HepG2 (cell line): ENCODE measurements around the gene MTF1. TPM values are rescaled to one million over a fixed set of nuclear protein-coding genes. Genes with fewer than 3 reads are reported as not detected.

Experiments used
- ATAC-seq: fragments of 200-7000 bp; cut with Tn5 transposase; 3 replicates; pipeline ENCODE4 v1.9.1; 2020; ENCODE audit warnings: mild to moderate bottlenecking, moderate library complexity
- BruUV-seq: library from RNA; stranded (reverse); fragments of 400-500 nt; replicated peaks from 2 replicates; lab custom pipeline; 2021; lab: Mats Ljungman, UMichigan
- CTCF ChIA-PET: fragments of 300-600 bp; formaldehyde crosslinking; extraction: SDS; loops from one replicate; lab custom pipeline; 2021; ENCODE audit warnings: low total read pairs, inconsistent platforms, low intra/inter-chr PET ratio; lab: Yijun Ruan, JAX
- POLR2A ChIA-PET: fragments of 350-600 bp; sonication (Branson Sonifier 250); formaldehyde crosslinking; loops from one replicate; lab custom pipeline; 2020; ENCODE audit warnings: antibody characterized with exemption, inconsistent platforms; lab: Yijun Ruan, JAX
- DNase-seq: peaks from one replicate; pipeline ENCODE4 v3.0.0-alpha.2; 2015; ENCODE audit warnings: low spot score
- FAIRE-seq: peaks from 3 replicates; lab custom pipeline; 2011; peaks lifted over from hg19 to GRCh38; lab: Jason Lieb, UNC
- H2AFZ ChIP-seq: one replicate; pipeline ENCODE4 v1.6.1; 2011; ENCODE audit warnings: low read length, inconsistent platforms
- H3K27ac ChIP-seq: fragments of 300-600 bp; 3 replicates; pipeline ENCODE4 v1.8.0; 2011; ENCODE audit warnings: mixed run types, mild to moderate bottlenecking, mixed read lengths, low read length, inconsistent platforms; ENCODE audit not compliant: insufficient read depth; ENCODE audit errors: extremely low read length
- H3K27me3 ChIP-seq, 2 experiments: fragments of 200-600 bp in 1 of 2; 2 replicates in 1 of 2; 3 replicates in 1 of 2; pipeline versions ENCODE4 v1.6.0 to v1.8.0; 2011; ENCODE audit warnings: low read length in 2 of 2, mild to moderate bottlenecking in 2 of 2, moderate library complexity in 2 of 2, inconsistent platforms in 1 of 2; ENCODE audit not compliant: insufficient read depth in 2 of 2, control insufficient read depth in 1 of 2
- H3K36me3 ChIP-seq, 2 experiments: fragments of 200-600 bp in 1 of 2; replicated peaks in 1 of 2; 2 replicates in 1 of 2; 3 replicates in 1 of 2; pipeline versions ENCODE4 v1.5.1 to v1.8.0; 2011; ENCODE audit warnings: low read length in 2 of 2, inconsistent platforms in 1 of 2; ENCODE audit not compliant: insufficient read depth in 2 of 2, control insufficient read depth in 1 of 2
- H3K4me1 ChIP-seq: 2 replicates; pipeline ENCODE4 v1.5.1; 2012; ENCODE audit warnings: low read length, inconsistent platforms; ENCODE audit not compliant: insufficient read depth
- H3K4me2 ChIP-seq: 2 replicates; pipeline ENCODE4 v1.6.0; 2011; ENCODE audit warnings: low read depth, low read length, inconsistent platforms
- H3K4me3 ChIP-seq, 3 experiments: fragments of 200-600 bp in 1 of 3; sonication (generic), shearing (Covaris generic) in 1 of 3; replicated peaks in 1 of 3; 2 replicates each; pipeline ENCODE4 v1.5.1; 2011 to 2016; ENCODE audit warnings: low read length in 3 of 3, inconsistent platforms in 2 of 3, low read depth in 2 of 3, mild to moderate bottlenecking in 2 of 3, control low read depth in 1 of 3, mixed read lengths in 1 of 3; ENCODE audit not compliant: insufficient read depth in 1 of 3
- H3K79me2 ChIP-seq: one replicate; pipeline ENCODE4 v1.6.1; 2011; ENCODE audit warnings: low read length, inconsistent platforms; ENCODE audit not compliant: insufficient read depth
- H3K9ac ChIP-seq: 2 replicates; pipeline ENCODE4 v1.6.0; 2011; ENCODE audit warnings: mild to moderate bottlenecking, low read depth, low read length, inconsistent platforms; ENCODE audit not compliant: insufficient read depth
- H3K9me3 ChIP-seq: 2 replicates; pipeline ENCODE4 v1.5.1; 2012; ENCODE audit warnings: mild to moderate bottlenecking, low read length
- H4K20me1 ChIP-seq: 2 replicates; pipeline ENCODE4 v1.6.0; 2011; ENCODE audit warnings: inconsistent platforms, mild to moderate bottlenecking, low read length, moderate library complexity; ENCODE audit not compliant: insufficient read depth
- ARHGAP35 ChIP-seq: sonication (generic); formaldehyde crosslinking; IDR thresholded peaks from 2 replicates; pipeline ENCODE4 v1.9.0; 2022; ENCODE audit warnings: mild to moderate bottlenecking, inconsistent platforms, moderate library complexity, missing genetic modification reagents, borderline replicate concordance
- IRX3 ChIP-seq: sonication (generic); formaldehyde crosslinking; IDR thresholded peaks from 2 replicates; pipeline ENCODE4 v1.8.1; 2023; ENCODE audit warnings: mild to moderate bottlenecking, low read depth, missing genetic modification reagents, borderline replicate concordance
- NR2C2 ChIP-seq: sonication (generic); formaldehyde crosslinking; IDR thresholded peaks from 2 replicates; pipeline ENCODE4 v1.4.0; 2020; ENCODE audit warnings: missing genetic modification reagents, mild to moderate bottlenecking, moderate library complexity, borderline replicate concordance
- NR3C1 ChIP-seq: sonication (generic); formaldehyde crosslinking; IDR thresholded peaks from 2 replicates; pipeline ENCODE4 v1.4.0; 2020; ENCODE audit warnings: missing genetic modification reagents
- PAX8 ChIP-seq: sonication (generic); formaldehyde crosslinking; IDR thresholded peaks from 2 replicates; pipeline ENCODE4 v1.8.0; 2022; ENCODE audit warnings: mild to moderate bottlenecking, missing genetic modification reagents, borderline replicate concordance
- SNRNP70 ChIP-seq: fragments of 200-400 bp; formaldehyde crosslinking; IDR thresholded peaks from 2 replicates; pipeline ENCODE4 v1.6.1; 2017; ENCODE audit warnings: mild to moderate bottlenecking, low read depth, low read length, moderate library complexity
- SRF ChIP-seq: IDR thresholded peaks from 2 replicates; pipeline ENCODE4 v1.6.1; 2011; ENCODE audit warnings: mild to moderate bottlenecking, low read depth, low read length, moderate library complexity
- TOE1 ChIP-seq: sonication (generic); formaldehyde crosslinking; IDR thresholded peaks from 2 replicates; pipeline ENCODE4 v1.4.0; 2020; ENCODE audit warnings: mild to moderate bottlenecking, missing genetic modification reagents
- ZNF234 ChIP-seq: sonication (generic); formaldehyde crosslinking; conservative IDR thresholded peaks from 2 replicates; pipeline ENCODE4 v1.5.1; 2020; ENCODE audit warnings: mild to moderate bottlenecking, missing genetic modification reagents
- ZNF605 ChIP-seq: sonication (generic); formaldehyde crosslinking; IDR thresholded peaks from 2 replicates; pipeline ENCODE4 v1.8.0; 2022; ENCODE audit warnings: mild to moderate bottlenecking, missing genetic modification reagents
- ZNF775 ChIP-seq: sonication (generic); formaldehyde crosslinking; IDR thresholded peaks from 2 replicates; pipeline ENCODE4 v1.4.0; 2020; ENCODE audit warnings: missing genetic modification reagents, mild to moderate bottlenecking, moderate library complexity, borderline replicate concordance
- WGBS: methylation state at CpG from one replicate; pipeline ENCODE4 v1.1.6; 2017; ENCODE audit warnings: low lambda C conversion rate; 5-methylcytosine and 5-hydroxymethylcytosine counted together
- in situ Hi-C: cut with HindIII; loops from 2 replicates; pipeline ENCODE4 v1.10.0; 2017; ENCODE audit warnings: low pct_unique_long_range_greater_than_20kb; ENCODE audit not compliant: extremely low pct_ligation_motif_present
- intact Hi-C: fragments of 100-400 bp; cut with micrococcal nuclease; formaldehyde crosslinking; loops from one replicate; pipeline ENCODE4 v1.10.0; 2022; ENCODE audit not compliant: unreplicated experiment
- polyA plus RNA-seq, 8 experiments: library from polyadenylated mRNA; depleted of rRNA in 3 of 8; stranded (reverse) in 7 of 8; unstranded in 1 of 8; fragments of >200 nt; fragmentation: Illumina TruSeq in 4 of 8; extraction: Trizol in 4 of 8; gene quantifications; 2 replicates each; pipeline versions ENCODE4 v1.2.1 to v1.2.3, GENCODE V29; 2011 to 2016; ENCODE audit warnings: low read depth in 4 of 8, missing spikeins in 1 of 8, mixed read lengths in 1 of 8; ENCODE audit not compliant: insufficient read depth in 1 of 8
- total RNA-seq, 5 experiments: library from RNA; depleted of rRNA; stranded (reverse); fragments of >200 nt; fragmentation: Illumina TruSeq; extraction: Trizol; gene quantifications; 2 replicates each; pipeline ENCODE4 v1.2.3, GENCODE V29; 2016; ENCODE audit warnings: low read depth in 1 of 5
- TF ChIP-seq, protein P1 (sequence below): sonication (generic); formaldehyde crosslinking; IDR thresholded peaks from 2 replicates; pipeline ENCODE4 v1.9.0; 2021; ENCODE audit warnings: mild to moderate bottlenecking, missing genetic modification reagents

MTF1 gene
- total and polyA plus RNA-seq, 2 of the 13 experiments (the other 11 are each of a cell fraction or from before 2014, with no cell fraction given), result 2.4 to 3.3 TPM

GRCh38 chr1:37867784-37868183 is 8.4 kb upstream of the MTF1 start (continued):
- TF ChIP-seq SNRNP70 (no peak), NR3C1 (CRISPR knock-in tag) (no peak), NR2C2 (CRISPR knock-in tag) (no peak), ZNF775 (CRISPR knock-in tag) (no peak), ZNF605 (CRISPR knock-in tag) (no peak)
- TF ChIP-seq, protein P1, sequence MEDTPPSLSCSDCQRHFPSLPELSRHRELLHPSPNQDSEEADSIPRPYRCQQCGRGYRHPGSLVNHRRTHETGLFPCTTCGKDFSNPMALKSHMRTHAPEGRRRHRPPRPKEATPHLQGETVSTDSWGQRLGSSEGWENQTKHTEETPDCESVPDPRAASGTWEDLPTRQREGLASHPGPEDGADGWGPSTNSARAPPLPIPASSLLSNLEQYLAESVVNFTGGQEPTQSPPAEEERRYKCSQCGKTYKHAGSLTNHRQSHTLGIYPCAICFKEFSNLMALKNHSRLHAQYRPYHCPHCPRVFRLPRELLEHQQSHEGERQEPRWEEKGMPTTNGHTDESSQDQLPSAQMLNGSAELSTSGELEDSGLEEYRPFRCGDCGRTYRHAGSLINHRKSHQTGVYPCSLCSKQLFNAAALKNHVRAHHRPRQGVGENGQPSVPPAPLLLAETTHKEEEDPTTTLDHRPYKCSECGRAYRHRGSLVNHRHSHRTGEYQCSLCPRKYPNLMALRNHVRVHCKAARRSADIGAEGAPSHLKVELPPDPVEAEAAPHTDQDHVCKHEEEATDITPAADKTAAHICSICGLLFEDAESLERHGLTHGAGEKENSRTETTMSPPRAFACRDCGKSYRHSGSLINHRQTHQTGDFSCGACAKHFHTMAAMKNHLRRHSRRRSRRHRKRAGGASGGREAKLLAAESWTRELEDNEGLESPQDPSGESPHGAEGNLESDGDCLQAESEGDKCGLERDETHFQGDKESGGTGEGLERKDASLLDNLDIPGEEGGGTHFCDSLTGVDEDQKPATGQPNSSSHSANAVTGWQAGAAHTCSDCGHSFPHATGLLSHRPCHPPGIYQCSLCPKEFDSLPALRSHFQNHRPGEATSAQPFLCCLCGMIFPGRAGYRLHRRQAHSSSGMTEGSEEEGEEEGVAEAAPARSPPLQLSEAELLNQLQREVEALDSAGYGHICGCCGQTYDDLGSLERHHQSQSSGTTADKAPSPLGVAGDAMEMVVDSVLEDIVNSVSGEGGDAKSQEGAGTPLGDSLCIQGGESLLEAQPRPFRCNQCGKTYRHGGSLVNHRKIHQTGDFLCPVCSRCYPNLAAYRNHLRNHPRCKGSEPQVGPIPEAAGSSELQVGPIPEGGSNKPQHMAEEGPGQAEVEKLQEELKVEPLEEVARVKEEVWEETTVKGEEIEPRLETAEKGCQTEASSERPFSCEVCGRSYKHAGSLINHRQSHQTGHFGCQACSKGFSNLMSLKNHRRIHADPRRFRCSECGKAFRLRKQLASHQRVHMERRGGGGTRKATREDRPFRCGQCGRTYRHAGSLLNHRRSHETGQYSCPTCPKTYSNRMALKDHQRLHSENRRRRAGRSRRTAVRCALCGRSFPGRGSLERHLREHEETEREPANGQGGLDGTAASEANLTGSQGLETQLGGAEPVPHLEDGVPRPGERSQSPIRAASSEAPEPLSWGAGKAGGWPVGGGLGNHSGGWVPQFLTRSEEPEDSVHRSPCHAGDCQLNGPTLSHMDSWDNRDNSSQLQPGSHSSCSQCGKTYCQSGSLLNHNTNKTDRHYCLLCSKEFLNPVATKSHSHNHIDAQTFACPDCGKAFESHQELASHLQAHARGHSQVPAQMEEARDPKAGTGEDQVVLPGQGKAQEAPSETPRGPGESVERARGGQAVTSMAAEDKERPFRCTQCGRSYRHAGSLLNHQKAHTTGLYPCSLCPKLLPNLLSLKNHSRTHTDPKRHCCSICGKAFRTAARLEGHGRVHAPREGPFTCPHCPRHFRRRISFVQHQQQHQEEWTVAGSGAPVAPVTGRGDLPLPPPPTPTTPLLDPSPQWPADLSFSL (CRISPR knock-in tag), result no peak

- CTCF ChIA-PET, result no interaction called here
- H3K36me3 ChIP-seq, result peaks cover 7 to 29% of the 10 kb centered on the region in 2 experiments; a peak in 4 of 5 replicates
Observed at GRCh38 chr1:37866491-37866890, 7.1 kb upstream of the MTF1 start.

More at GRCh38 chr1:37866491-37866890, 7.1 kb upstream of the MTF1 start:
- no peaks in the 10 kb centered on the region for H3K79me2 ChIP-seq
- intact Hi-C loops (no loop called here), in situ Hi-C loops (no loop called here)
- no peaks in the 10 kb centered on the region for H3K9me3 ChIP-seq
- DNase-seq, result no peak
- H2AFZ ChIP-seq, result no peak overlapping the region
- H4K20me1 ChIP-seq, result no peaks in the 10 kb centered on the region
- TF ChIP-seq IRX3 (CRISPR knock-in tag) (no peak), SRF (no peak), ARHGAP35 (CRISPR knock-in tag) (no peak), ZNF234 (CRISPR knock-in tag) (no peak), TOE1 (CRISPR knock-in tag) (no peak), PAX8 (CRISPR knock-in tag) (no peak)
- H3K27me3 ChIP-seq, result no peaks in the 10 kb centered on the region; a peak in 1 of 5 replicates
- POLR2A ChIA-PET, result no interaction called here
- H3K27ac ChIP-seq, result no peak overlapping the region
- 100% methylated on average over 1 of the region's 1 CpG for WGBS
- FAIRE-seq, result no peak
- no peak overlapping the region for H3K4me3 ChIP-seq
- no TSS peak for BruUV-seq
- no peak overlapping the region for H3K9ac ChIP-seq
- H3K4me1 ChIP-seq, result peaks cover 9% of the 10 kb centered on the region
- H3K4me2 ChIP-seq, result no peak overlapping the region
- no peak for ATAC-seq
